GM13976 (cell line): Measurements from ENCODE around the gene DLK2.

ENCODE experiments used
- DNase-seq: peaks from one replicate; pipeline ENCODE4 v3.0.0; 2012; ENCODE audit warnings: low spot score
- in situ Hi-C: fragments of 300-500 bp; cut with MboI; formaldehyde crosslinking; loops from one replicate; pipeline ENCODE4 v1.12.0; 2022; ENCODE audit warnings: low sequenced_read_pairs, mixed read lengths, inconsistent platforms; ENCODE audit not compliant: unreplicated experiment
- TF ChIP-seq, protein P1 (sequence below): IDR thresholded peaks from 2 replicates; pipeline ENCODE4 v1.5.1; 2012; ENCODE audit warnings: borderline replicate concordance, mild to moderate bottlenecking; ENCODE audit not compliant: insufficient read depth; ENCODE audit errors: extremely low read depth, missing control alignments, control extremely low read depth

Gene DLK2

DNA sequence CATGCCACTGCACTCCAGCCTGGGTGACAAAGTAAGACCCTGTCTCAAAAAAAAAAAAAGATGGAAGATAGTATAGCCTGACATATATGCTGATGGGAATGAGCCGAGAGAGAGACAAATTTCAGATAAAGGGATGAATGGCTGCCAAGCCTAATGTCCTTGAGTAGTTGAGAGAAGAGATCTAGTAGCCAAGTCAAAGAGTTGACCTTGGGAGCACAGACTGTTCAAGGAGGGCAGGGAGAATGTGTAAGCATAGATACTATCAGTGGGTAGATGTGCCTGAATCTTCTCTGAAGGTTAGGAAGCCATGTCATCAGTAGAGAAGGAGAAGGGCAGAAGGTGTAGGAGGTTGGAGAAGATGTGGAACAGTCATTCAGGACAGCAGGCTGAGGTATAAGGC lies 48.1 kb downstream of the DLK2 start:
- in situ Hi-C loops = no loop called here
- no peak for DNase-seq
- TF ChIP-seq, protein P1, sequence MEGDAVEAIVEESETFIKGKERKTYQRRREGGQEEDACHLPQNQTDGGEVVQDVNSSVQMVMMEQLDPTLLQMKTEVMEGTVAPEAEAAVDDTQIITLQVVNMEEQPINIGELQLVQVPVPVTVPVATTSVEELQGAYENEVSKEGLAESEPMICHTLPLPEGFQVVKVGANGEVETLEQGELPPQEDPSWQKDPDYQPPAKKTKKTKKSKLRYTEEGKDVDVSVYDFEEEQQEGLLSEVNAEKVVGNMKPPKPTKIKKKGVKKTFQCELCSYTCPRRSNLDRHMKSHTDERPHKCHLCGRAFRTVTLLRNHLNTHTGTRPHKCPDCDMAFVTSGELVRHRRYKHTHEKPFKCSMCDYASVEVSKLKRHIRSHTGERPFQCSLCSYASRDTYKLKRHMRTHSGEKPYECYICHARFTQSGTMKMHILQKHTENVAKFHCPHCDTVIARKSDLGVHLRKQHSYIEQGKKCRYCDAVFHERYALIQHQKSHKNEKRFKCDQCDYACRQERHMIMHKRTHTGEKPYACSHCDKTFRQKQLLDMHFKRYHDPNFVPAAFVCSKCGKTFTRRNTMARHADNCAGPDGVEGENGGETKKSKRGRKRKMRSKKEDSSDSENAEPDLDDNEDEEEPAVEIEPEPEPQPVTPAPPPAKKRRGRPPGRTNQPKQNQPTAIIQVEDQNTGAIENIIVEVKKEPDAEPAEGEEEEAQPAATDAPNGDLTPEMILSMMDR = no peak

DNA sequence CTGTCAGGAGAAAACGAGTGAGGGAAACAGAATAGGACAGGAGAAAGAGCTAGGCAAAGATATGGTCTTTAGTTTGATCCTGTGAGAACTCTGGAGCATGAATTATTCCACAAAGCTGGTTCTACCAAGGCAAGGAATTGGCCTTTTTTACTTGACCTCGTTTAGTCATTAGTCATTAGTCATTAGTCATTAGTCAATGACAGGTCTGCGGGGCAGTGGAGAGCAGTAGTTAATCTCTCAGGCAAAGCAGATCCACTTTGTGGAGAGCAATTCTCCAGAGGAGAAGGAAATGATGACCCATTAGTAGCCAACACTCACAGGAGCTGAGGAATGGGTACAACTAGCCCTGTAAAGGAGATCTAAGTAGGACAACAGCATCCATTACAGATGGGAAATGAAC lies 50.0 kb downstream of the DLK2 start:
- TF ChIP-seq, protein P1 = no peak
- in situ Hi-C loops = no loop called here
- DNase-seq = no peak

DNA sequence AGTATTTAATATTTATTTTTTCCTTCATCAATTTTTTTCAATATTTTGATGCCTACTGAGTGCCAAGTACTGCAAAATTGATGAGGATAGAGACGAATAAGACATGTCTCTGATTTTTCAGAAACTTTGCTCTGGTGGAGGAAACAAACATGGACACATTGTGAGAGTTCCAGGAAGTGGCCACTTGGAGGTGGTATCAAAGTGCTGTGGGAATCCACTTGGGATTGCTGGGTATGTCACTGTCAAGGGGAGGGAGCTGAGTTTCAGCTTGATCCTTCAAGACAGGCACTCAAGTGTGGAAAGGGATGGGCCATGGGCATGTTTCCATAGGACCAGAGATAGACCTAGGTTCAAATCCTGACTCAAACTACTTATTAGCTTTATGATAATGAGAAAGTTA lies 52.5 kb downstream of the DLK2 start:
- TF ChIP-seq, protein P1 = no peak
- DNase-seq = no peak
- in situ Hi-C loops = no loop called here

DNA sequence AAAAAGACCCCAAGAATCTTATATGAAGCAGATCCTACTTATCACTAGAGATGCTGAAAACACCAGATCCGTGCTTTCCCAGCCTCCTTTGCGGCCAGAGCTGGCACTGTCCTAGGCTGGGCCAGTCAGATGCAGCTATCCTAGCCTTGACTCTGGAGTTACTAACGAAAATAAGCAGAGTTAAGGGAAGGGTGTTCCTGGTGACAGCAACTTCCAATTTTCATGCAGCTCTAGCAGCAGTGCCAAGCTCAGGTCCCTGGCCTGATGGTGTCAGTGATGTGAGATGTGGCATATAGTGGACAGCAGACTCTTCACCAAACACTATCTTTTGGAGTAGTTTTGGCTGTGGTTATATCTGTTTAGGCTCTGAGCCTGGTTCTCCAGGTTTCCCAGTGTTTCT lies 53.6 kb downstream of the DLK2 start:
- in situ Hi-C loops = no loop called here
- DNase-seq = no peak
- TF ChIP-seq, protein P1 = no peak
